Gastrocnemius medialis (tissue), 4 donors: ENCODE data around the gene UBA1. TPM values are rescaled to one million over a fixed set of nuclear protein-coding genes. Genes with fewer than 3 reads are reported as not detected.

ENCODE experiments used
- ATAC-seq, 2 donors: fragments of 150-250 bp; one replicate each; pipeline ENCODE4 v1.9.1; 2016
- DNase-seq, 2 donors: peaks; one replicate each; pipeline ENCODE4 v3.0.0-alpha.2; 2019
- H3K27ac ChIP-seq, 4 donors: fragments of 200-600 bp; sonication (generic); 1 replicate in 1 of 4; 2 replicates in 3 of 4; pipeline ENCODE4 v1.5.1; 2016 to 2018; ENCODE audit warnings: mild to moderate bottlenecking in 2 of 4, moderate library complexity in 1 of 4
- H3K27me3 ChIP-seq, 3 donors: fragments of 200-600 bp; sonication (generic) in 2 of 3; 1 replicate in 1 of 3; 2 replicates in 2 of 3; pipeline versions ENCODE4 v1.5.1 to v1.6.0; 2016 to 2019; ENCODE audit warnings: mild to moderate bottlenecking in 1 of 3, moderate library complexity in 1 of 3
- H3K36me3 ChIP-seq, 2 donors: fragments of 200-600 bp; sonication (generic) in 1 of 2; one replicate each; pipeline ENCODE4 v1.5.1; 2017 to 2018
- H3K4me1 ChIP-seq, 2 donors: fragments of 200-600 bp; sonication (generic) in 1 of 2; one replicate each; pipeline ENCODE4 v1.5.1; 2016 to 2017; ENCODE audit warnings: mild to moderate bottlenecking in 2 of 2
- H3K4me3 ChIP-seq, 4 donors: fragments of 200-600 bp; sonication (generic) in 3 of 4; 1 replicate in 1 of 4; 2 replicates in 3 of 4; pipeline ENCODE4 v1.5.1; 2016 to 2019; ENCODE audit warnings: mild to moderate bottlenecking in 2 of 4
- H3K9me3 ChIP-seq, 3 donors: fragments of 200-600 bp; sonication (generic) in 2 of 3; 1 replicate in 1 of 3; 2 replicates in 2 of 3; pipeline ENCODE4 v1.5.1; 2016 to 2019
- CTCF ChIP-seq, 5 experiments: fragments of 450-650 bp in 3 of 5; fragments of 200-600 bp in 2 of 5; sonication (generic) in 2 of 5; IDR thresholded peaks in 4 of 5; conservative IDR thresholded peaks in 1 of 5; 1 replicate in 4 of 5; 2 replicates in 1 of 5; pipeline ENCODE4 v1.5.1; 2016 to 2019; ENCODE audit warnings: antibody characterized with exemption in 5 of 5, mild to moderate bottlenecking in 3 of 5, moderate library complexity in 3 of 5
- POLR2A ChIP-seq, 2 donors: fragments of 450-650 bp; IDR thresholded peaks; one replicate each; pipeline ENCODE4 v1.6.1; 2017; ENCODE audit warnings: antibody characterized with exemption in 2 of 2, mild to moderate bottlenecking in 2 of 2, moderate library complexity in 2 of 2
- in situ Hi-C, 4 donors: fragments of 200-750 bp; cut with MboI; loops; one replicate each; pipeline versions ENCODE4 v1.15.0 to v1.8.0; 2017; ENCODE audit warnings: low sequenced_read_pairs in 4 of 4
- intact Hi-C: fragments of 100-400 bp; cut with DNase I; formaldehyde crosslinking; loops from one replicate; pipeline ENCODE4 v1.15.1; 2023; ENCODE audit warnings: low total_unique reads
- total RNA-seq, 4 donors: library from RNA; depleted of rRNA; stranded (reverse); fragments of >200 nt; gene quantifications; one replicate each; pipeline versions ENCODE4 v1.1.0 to v1.2.3, GENCODE V29; 2016

The UBA1 gene
- total RNA-seq, 4 donors from 2014 or later: 113 to 181 (median 162) TPM

GRCh38 chrX:47240619-47241018, 47.0 kb downstream of the UBA1 start:
- no peak for TF ChIP-seq POLR2A (IDR thresholded peaks at IDR 0.05)
- TF ChIP-seq CTCF (IDR thresholded peaks at IDR 0.05 in 4 of 5, conservative IDR thresholded peaks at IDR 0.05 in 1 of 5): no peak
- DNase-seq (no peak), ATAC-seq (no peak)
- Histone ChIP-seq H3K27ac (no peak overlapping the region), H3K27me3 (no peaks in the 10 kb centered on the region), H3K4me3 (no peak overlapping the region), H3K4me1 (no peaks in the 10 kb centered on the region), H3K9me3 (no peaks in the 10 kb centered on the region), H3K36me3 (peaks cover 0 to 51% of the 10 kb centered on the region in 2 donors)
- intact Hi-C loops: no loop called here
- in situ Hi-C loops: no loop called here

GRCh38 chrX:47241201-47242011, 47.8 kb downstream of the UBA1 start:
- H3K9me3 ChIP-seq: no peaks in the 10 kb centered on the region
- TF ChIP-seq POLR2A (IDR thresholded peaks at IDR 0.05) (no peak), CTCF (IDR thresholded peaks at IDR 0.05 in 4 of 5, conservative IDR thresholded peaks at IDR 0.05 in 1 of 5) (no peak)
- no peak overlapping the region for H3K27ac ChIP-seq
- intact Hi-C loops: no loop called here
- no peak for ATAC-seq
- DNase-seq: no peak
- no peaks in the 10 kb centered on the region for H3K27me3 ChIP-seq
- H3K4me1 ChIP-seq: no peaks in the 10 kb centered on the region
- in situ Hi-C loops: no loop called here
- H3K36me3 ChIP-seq: peaks cover 0 to 51% of the 10 kb centered on the region in 2 donors
- no peak overlapping the region for H3K4me3 ChIP-seq

- Histone ChIP-seq H3K4me3 (no peak overlapping the region), H3K36me3 (peaks cover 0 to 55% of the 10 kb centered on the region in 2 donors), H3K9me3 (no peaks in the 10 kb centered on the region), H3K27ac (no peak overlapping the region), H3K27me3 (no peaks in the 10 kb centered on the region), H3K4me1 (no peaks in the 10 kb centered on the region)
- in situ Hi-C loops (no loop called here), intact Hi-C loops (no loop called here)
- TF ChIP-seq POLR2A (IDR thresholded peaks at IDR 0.05) (no peak), CTCF (IDR thresholded peaks at IDR 0.05 in 4 of 5, conservative IDR thresholded peaks at IDR 0.05 in 1 of 5) (no peak)
- ATAC-seq: no peak
- no peak for DNase-seq
Observed at GRCh38 chrX:47242321-47242720, 48.7 kb downstream of the UBA1 start.

- no peak for ATAC-seq
- no peak for DNase-seq
- H3K27me3 ChIP-seq: no peaks in the 10 kb centered on the region
- H3K9me3 ChIP-seq: no peaks in the 10 kb centered on the region
- in situ Hi-C loops (no loop called here), intact Hi-C loops (no loop called here)
- TF ChIP-seq CTCF (IDR thresholded peaks at IDR 0.05 in 4 of 5, conservative IDR thresholded peaks at IDR 0.05 in 1 of 5) (no peak), POLR2A (IDR thresholded peaks at IDR 0.05) (no peak)
- H3K36me3 ChIP-seq: peaks cover 0 to 58% of the 10 kb centered on the region in 2 donors
- H3K4me1 ChIP-seq: no peaks in the 10 kb centered on the region
- no peak overlapping the region for H3K4me3 ChIP-seq
- no peak overlapping the region for H3K27ac ChIP-seq
Observed at GRCh38 chrX:47243351-47243750, 49.7 kb downstream of the UBA1 start.
